Kasumi-1 (cell line): Measurements from ENCODE around the gene HAO1.

Source experiments
- DNase-seq, 2 experiments: peaks; one replicate each; lab custom pipeline; 2025; lab: John Stamatoyannopoulos, UW

Gene HAO1

GRCh38 chr20:7926767-7927166, 13.5 kb downstream of the HAO1 start:
- peak; percentile 15 to 35 for DNase-seq

GRCh38 chr20:7926323-7926722, 13.9 kb downstream of the HAO1 start:
- no peak for DNase-seq

GRCh38 chr20:7924692-7925091, 15.6 kb downstream of the HAO1 start:
- DNase-seq: no peak

DNA sequence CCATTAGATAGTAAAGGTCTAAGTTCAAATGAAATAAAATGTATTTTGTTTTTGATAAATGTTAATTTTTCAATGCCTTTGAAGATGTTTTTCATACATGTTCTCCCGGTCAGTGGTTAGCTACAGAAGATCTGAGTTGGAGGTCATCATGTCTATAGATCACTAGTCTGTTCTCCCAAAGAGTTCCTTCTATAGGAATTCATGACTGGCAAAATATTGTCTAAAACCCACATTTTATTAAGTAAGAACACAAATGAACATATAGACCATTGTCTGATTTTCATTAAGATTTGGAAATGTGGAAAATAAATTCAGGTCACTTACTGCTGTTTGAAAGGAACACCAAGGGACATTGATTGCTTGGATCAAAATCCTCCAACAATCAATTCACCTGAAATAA, 23.6 kb downstream of the HAO1 start:
- DNase-seq: no peak

DNA sequence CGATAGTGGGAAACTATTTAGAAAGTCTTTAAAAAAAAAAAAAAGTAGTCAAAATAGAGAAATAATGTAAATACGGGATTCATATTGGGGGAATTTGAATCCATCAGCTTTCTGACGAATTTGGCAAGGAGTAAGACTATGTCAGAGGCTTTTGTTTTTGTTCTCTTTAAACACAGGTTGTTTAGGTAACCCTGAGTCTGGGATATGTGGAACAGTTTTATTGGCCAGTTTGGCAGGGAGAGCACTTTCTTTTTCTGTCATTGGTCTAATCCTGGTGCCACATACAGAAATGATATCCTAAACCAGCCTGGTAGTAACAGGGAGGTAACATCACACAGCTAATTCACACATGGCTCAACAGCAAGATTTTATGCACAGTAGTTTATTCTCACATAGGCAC, 27.7 kb downstream of the HAO1 start:
- DNase-seq: no peak

DNA sequence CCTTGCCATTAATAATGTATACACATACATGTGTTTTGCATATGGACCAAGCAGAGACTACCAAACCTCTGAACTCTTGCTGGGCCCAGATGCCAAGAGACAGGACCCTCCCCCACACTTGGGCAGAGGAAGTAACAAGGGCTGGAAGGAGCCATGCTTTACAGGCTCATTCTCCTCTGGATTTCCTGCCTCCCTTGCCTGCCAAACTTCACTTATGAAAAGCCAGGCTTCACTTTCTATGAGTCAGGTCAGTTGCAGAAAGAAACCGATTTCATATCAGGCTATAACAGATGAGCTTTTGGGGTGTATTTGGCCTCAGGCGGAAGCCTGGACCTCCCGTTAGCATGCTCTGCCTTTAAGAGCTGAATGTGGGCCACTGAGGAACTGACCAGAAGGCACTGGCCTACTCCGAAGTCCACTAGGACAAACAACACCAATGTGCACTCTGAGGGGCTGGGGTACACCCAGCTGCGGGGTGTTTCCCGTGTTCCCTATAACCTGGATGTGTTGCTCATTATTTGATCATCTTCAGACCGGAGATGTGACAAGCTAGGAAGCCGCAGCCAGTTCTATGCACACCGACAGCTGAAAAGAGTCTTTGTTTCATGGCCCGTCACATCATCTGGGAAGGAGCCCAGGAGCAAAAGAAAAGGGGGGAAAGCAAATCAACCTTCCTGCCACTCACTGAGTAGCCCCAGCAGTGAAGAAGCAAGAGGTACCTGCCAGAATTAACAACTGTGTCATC, 28.5 kb downstream of the HAO1 start:
- no peak for DNase-seq

DNA sequence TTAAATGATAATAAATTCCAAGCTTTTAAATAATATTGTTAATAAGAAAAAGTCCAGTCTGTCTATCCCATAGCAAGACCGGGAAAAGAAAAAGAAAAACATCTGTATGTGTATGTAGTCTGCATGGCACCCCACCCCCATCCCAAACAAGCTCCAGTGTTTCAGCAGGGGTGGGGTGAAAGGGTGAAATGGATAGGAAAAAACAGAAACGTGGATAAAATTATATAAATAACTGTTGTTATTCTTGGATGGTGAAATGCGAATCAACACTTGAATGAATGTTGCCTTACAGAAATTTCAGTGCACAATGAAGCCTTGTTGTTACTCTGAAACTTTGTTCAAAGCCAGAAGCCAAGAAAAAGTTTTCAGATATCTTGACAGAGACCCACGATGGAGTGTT, 31.4 kb downstream of the HAO1 start:
- DNase-seq: no peak

DNA sequence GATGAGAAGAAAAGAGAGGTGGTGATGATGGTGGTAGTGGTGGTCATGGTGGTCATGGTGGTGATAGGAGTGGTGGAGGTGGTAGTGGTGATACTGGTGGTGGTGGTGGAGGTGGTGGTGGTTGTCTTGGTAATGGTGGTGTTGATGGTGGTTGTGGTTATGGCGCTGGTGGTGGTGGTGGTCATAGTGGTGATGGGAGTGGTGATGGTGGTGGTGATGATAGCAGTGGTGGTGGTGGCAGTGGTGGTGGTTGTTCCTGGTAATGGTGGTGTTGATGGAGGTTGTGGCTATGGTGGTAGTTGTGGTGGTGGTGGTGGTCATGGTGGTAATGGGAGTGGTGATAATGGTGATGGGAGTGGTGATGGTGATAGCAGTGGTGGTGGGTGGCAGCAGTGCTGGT, 36.8 kb downstream of the HAO1 start:
- no peak for DNase-seq

DNA sequence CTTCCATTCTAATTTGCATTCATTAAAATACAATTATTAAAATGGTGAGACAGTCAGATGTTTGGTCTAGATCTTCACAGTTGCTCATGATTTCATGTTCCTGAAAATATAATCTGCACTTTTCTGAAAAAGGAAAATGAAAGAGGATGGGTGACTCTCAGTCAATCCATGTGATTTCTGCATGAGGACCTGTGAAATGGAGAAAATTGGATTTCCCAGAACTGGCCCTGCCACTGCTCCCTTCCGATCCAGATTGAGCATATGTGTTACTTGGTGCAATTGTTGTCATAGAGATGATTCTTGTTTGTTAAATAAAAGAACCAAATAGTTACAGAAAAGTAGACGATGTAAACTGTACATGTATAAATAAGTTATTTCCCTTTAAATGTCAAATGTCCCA, 37.4 kb downstream of the HAO1 start:
- DNase-seq: no peak

- no peak for DNase-seq
Observed at GRCh38 chr20:7897781-7898364, 42.4 kb downstream of the HAO1 start.

DNA sequence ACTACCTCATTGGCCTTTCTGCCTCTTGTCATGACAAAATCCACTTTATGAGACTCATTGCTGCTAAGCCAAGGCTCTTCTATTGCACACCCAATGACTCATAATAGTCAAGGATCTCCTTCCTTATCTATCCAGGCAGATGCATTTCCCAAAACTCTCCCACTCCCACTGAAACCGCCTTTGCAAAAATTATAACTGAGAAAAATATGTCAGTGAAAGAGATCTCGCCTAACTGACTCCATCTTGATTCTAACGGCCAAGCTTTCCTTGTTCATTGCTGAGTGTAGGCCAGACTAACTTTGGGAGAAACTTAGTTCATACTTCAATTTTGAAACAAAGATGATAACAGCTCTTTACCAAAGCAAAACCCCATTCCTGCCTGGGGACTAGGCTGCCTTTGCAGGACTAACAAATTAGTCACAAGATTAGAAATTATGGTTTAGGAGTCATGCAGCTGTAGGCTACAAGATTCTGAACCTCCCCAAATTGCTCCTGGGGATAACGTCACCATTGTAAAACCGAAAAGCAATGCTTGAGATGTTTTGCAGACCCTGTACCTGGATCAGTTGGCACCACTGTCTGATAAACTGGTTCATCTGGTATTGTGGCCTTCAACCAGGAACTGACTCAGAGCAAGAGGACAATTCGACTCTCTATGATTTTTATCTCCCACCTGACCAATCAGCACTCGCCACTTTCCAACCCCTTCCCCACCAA, 47.1 kb downstream of the HAO1 start:
- DNase-seq: no peak

GRCh38 chr20:7891705-7892104, 48.6 kb downstream of the HAO1 start:
- DNase-seq: no peak

DNA sequence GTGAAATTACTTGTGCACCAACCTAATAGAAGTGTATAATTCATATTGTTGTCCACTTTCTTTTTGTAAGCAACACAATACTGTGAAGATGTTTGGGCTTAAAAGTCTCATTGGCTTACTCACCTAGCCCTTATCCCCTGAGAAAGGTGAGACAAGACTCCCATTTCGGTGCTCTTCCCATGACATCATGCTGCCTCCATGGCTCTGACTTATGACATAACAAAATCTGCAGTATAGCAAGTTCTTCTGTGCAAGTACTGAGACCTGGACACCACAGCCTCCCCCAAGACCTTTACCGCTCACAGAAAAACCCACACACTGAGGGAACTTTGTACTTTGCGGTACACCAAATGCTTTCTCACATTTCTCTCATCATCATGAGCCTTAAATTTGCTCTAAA, 50.5 kb downstream of the HAO1 start:
- no peak for DNase-seq

DNA sequence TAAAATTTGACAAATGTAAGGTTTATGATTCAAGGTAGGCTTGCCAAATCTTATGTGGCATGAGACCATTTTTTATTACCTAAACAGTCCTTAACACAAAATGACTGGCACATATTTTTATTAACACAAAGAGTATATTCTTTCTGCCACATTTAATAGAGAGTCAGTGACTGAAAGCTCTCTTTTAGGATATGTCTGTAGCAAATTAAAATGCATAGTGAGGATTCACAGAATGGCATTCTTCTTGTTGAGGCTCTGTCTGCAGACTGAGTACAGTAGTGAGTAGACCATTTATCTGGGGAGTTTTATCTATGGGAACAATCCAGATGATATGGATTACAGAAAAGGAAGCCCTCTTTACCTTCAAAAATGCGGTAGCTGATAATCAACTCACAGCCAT, 56.5 kb downstream of the HAO1 start:
- no peak for DNase-seq

DNA sequence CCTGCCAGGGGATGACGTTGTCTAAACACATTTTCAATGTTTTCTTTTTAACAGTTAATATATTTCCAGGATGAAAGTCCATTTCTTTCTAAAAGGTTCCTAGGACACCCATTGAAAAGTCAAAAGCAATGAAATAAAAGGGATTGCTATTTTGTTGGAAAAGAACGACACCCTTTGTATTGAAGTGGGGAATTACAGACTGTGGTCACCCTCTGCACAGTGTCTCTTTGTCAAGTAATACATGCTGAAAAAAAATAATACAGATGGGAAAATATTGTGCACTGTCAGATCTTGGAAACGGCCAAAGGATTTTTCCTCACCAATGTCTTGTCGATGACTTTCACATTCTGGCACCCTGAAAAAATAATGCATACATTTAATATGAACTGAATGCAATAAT, 56.9 kb downstream of the HAO1 start:
- no peak for DNase-seq

DNA sequence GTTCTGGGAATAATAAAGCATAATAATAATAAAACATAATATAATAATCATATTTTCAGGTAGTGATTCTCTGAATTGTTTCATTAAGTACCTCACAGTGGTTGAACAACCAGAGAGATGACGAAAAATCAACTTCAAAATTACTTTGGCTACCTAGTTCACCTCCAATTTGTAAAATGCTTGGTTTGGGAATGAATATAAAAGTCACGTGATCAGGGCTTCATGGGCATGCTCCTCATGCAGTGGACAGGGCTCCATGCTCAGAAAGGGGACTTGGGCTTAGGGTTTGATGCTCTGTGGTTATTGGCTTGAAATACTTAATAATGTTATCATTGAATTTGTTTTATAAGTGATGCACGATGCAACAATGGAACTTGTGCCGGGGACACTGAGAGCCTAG, 58.2 kb downstream of the HAO1 start:
- DNase-seq: no peak

DNA sequence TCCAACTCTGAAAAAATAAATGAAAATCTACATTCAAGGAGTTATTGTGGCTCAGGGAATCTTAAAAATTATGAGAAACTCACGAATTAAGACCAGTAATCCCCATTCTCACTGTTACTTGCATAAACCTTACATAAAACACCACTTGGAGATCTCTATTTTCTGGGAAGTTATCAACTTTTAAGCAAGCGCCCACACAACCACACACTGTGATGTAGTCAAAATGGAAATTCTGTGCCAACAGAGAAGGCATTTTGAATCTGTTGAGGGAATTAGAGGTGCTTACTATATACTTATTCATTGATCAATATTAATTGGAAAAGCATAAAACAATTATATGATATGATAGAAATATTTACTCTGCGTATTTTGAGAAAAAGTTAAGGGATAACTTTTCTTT, 58.7 kb downstream of the HAO1 start:
- no peak for DNase-seq

- DNase-seq: no peak
Observed at GRCh38 chr20:7879883-7880282, 60.4 kb downstream of the HAO1 start.

- DNase-seq: no peak
Observed at GRCh38 chr20:7868108-7868507, 72.2 kb downstream of the HAO1 start.

DNA sequence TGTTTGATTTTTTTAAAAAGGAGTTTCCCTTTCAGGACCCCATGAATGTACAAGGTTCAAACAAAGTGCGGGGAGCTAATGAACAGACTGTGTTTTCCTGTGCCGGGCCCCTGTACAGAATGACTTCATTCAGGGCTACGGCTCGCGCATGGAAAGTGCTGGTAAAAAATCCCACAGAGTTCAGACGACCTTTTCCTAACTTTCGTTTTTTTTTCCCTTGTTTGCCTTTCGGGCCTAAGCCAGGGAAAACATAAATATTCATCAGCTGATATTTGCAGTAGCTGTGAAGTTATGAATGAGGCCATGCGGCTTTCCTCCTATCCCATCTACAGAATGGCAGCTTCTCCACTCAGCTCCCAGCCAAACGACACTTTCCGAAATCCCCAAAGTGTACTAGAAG, 74.0 kb downstream of the HAO1 start:
- DNase-seq: no peak

DNA sequence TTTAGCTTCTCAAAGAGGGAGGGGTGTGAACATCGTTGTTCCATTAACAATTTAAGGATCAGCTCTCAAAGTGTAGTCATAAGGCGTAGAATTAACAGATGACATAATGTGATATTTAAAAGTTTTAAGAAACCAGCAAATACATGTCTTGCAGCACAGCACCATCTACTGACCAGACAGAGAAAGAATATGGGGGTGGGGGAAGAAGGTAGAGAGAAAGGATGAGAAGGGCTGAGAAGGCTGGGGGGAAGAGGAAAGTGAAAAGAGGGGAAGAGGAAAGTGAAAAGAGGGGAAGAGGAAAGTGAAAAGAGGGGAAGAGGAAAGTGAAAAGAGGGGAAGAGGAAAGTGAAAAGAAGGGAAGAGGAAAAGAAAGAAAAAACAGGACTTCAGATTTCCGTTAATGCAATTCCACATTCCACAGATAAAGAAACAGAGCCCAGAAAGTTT, 80.9 kb downstream of the HAO1 start:
- DNase-seq: peak; percentile 53 to 57

DNA sequence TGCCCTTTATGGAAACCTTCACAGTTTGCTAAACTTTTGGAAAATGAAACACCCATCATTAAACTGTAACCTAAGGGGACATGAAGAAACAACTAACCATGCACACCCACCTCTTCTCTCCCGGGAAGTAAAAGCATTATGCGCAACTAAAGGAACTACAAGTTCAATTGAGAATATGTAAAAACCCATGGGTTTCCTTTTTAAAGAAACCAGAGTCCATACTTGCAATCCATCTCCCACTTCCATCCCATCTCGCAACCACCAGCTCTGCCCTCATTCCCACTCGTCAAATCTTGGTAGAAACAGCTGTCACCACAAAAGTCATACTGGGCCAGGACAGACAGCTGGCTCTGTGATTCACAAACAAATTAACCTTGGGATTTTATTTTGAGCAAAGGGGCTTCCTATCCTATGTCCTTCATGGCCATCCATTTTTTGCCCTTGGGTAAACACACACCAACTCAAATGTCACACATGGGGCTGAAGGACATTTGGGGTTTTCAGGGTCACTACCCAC, 81.5 kb downstream of the HAO1 start:
- no peak for DNase-seq

- no peak for DNase-seq
Observed at GRCh38 chr20:7856756-7857155, 83.5 kb downstream of the HAO1 start.
